Pericardium fibroblast (primary cell): ENCODE measurements around the gene SLC39A11. TPM values are rescaled to one million over a fixed set of nuclear protein-coding genes. Genes with fewer than 3 reads are reported as not detected.

ENCODE experiments used
- total RNA-seq: library from RNA; depleted of rRNA; stranded (reverse); fragments of >200 nt; gene quantifications from 2 replicates; pipeline ENCODE4 v1.2.3, GENCODE V29; 2015

SLC39A11 gene
- 11.8 and 16.9 TPM in 2 replicates for total RNA-seq

DNA sequence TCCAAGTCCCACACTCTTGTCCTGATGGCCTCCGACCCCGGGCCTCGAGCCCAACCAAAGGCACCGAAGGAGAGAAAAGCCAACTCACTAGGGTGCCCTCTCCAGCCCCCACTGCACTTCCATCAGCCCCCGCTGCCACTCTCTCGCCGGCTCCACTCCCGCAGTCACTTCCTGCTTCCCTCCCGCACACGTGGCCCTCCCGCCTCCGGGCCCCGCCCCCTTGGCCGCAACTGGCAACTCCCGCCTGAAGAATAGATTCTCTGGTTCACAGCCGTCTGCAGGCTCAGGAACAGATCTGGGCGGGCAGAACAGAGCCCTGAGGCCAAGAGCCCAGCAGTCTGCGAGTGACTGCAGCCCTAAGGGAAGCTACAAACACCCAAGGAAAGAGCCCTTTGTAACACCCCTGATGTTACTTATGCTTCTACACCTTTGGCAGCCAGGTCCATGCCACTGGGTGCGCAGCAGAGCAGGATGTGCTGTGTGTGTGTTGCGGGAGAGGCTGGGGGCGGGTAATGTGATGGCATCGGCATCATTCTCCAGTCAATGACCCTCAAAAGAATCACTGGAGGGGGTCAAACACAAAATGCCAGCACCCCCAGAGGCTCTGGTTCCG is at the start of gene SLC39A11:
Gene SLC39A11 (minus strand): TSS at position 166 of the 613 bp plus-strand sequence. CDS start 3,924 bp downstream, outside the sequence.

Other genes with a start within 250 kb of the SLC39A11 start
- under 0.01 TPM in 1 of 2 replicates, not detected in the other for gene SSTR2, start 72.3 kb upstream of the SLC39A11 start, total RNA-seq
- gene COG1, start 100.4 kb upstream of the SLC39A11 start, total RNA-seq, result 15.6 and 18.7 TPM in 2 replicates
- gene CPSF4L, start 169.2 kb upstream of the SLC39A11 start, total RNA-seq, result not detected in 2 replicates
- gene CDC42EP4, start 219.3 kb upstream of the SLC39A11 start, total RNA-seq, result 47.5 and 54.7 TPM in 2 replicates